ENCODE data around the gene DLL1.
A peak's percentile ranks its signal among the peaks of the same experiment; 100 is the strongest.

Gene DLL1

GRCh38 chr6:170295510-170296422 lies 4.9 kb upstream of the DLL1 start:
- CTCF ChIA-PET = interaction anchor here (0.6 kb wide), 1 partner anchor 464 kb away, joined by 6 read pairs; no protein-coding TSS in a partner anchor
- TF ChIP-seq CTCF (conservative IDR thresholded peaks at IDR 0.05; ENCODE audit: low read depth) = no peak

GRCh38 chr6:170294813-170295509 lies 4.1 kb upstream of the DLL1 start:
- no peak for DNase-seq (ENCODE audit: low spot score)
- ChIA-PET POLR2A (ENCODE audit: low non-redundant PET) (no interaction called here), CTCF (interaction anchor here (0.7 to 6.3 kb wide), 3 partner anchors 223 to 464 kb away, joined by 4 to 39 read pairs (median 6); no protein-coding TSS in a partner anchor)
- TF ChIP-seq CTCF (conservative IDR thresholded peaks at IDR 0.05; ENCODE audit: low read depth) = no peak
- no peak overlapping the region for H3K27ac ChIP-seq

More at GRCh38 chr6:170295510-170296422, 4.9 kb upstream of the DLL1 start:
- DNase-seq (ENCODE audit: low spot score) = no peak
- H3K27ac ChIP-seq = no peak overlapping the region
- POLR2A ChIA-PET (ENCODE audit: low non-redundant PET) = no interaction called here

GRCh38 chr6:170294298-170294730 lies 3.4 kb upstream of the DLL1 start:
- DNase-seq (ENCODE audit: low spot score) = no peak
- no peak overlapping the region for H3K27ac ChIP-seq
- ChIA-PET POLR2A (ENCODE audit: low non-redundant PET) (no interaction called here), CTCF (interaction anchor here (0.5 to 6.3 kb wide), 4 partner anchors 10 to 463 kb away, joined by 3 to 39 read pairs (median 5); no protein-coding TSS in a partner anchor)
- no peak for TF ChIP-seq CTCF (conservative IDR thresholded peaks at IDR 0.05; ENCODE audit: low read depth)

- ChIA-PET POLR2A (ENCODE audit: low non-redundant PET) (no interaction called here), CTCF (interaction anchor here (0.5 to 6.3 kb wide), 8 partner anchors 10 to 1337 kb away, joined by 3 to 39 read pairs (median 4); no protein-coding TSS in a partner anchor)
- H3K27ac ChIP-seq = no peak overlapping the region
- DNase-seq (ENCODE audit: low spot score) = no peak
- TF ChIP-seq CTCF (conservative IDR thresholded peaks at IDR 0.05; ENCODE audit: low read depth) = no peak
Measured at GRCh38 chr6:170293341-170294231, 2.7 kb upstream of the DLL1 start.

- ChIA-PET CTCF (interaction anchor here (0.6 to 6.3 kb wide), 10 partner anchors 27 to 1336 kb away, joined by 3 to 39 read pairs (median 3); no protein-coding TSS in a partner anchor), POLR2A (ENCODE audit: low non-redundant PET) (interaction anchor here (0.6 kb wide), 1 partner anchor 502 kb away, joined by 6 read pairs; no protein-coding TSS in a partner anchor)
- H3K27ac ChIP-seq = peak overlapping the region; percentile 72
- peak; percentile 31 for TF ChIP-seq CTCF (conservative IDR thresholded peaks at IDR 0.05; ENCODE audit: low read depth)
- DNase-seq (ENCODE audit: low spot score) = no peak
Measured at GRCh38 chr6:170292407-170293158, 1.7 kb upstream of the DLL1 start.
